Activated CD8-positive, alpha-beta memory T cell treated with anti-CD3 and anti-CD28 coated beads, Interleukin-2, amount 50 U/mL, for 48 hours (primary cell): ENCODE measurements around the gene GAREM1.
"Not testable (repeated sequence)": the region's sequence is repeated elsewhere in the genome, so short reads cannot be mapped to it uniquely, and the experiment has no call there.

ENCODE experiments used
- DNase-seq: peaks from one replicate; pipeline ENCODE4 v3.0.0-alpha.2; 2020

Gene GAREM1

DNA sequence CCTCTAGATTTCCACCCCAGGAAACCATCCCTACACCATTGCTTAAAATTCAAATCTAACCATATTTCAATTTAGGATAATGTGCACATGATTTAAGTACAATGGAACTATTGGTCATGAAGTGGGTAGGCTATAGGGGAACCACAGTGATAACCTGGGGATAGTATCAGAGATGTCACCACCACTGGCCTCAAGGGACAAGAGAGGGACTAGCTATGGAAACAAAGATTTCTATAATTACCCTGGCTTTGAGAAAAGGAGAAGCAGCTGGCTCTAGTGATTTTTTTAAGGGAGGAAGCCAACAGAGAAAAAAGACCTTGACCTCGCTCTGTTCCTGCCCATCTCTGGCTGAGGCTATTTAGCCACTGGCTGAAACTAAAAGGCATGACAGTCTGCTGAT is 148.9 kb downstream of the GAREM1 start:
- no peak for DNase-seq

DNA sequence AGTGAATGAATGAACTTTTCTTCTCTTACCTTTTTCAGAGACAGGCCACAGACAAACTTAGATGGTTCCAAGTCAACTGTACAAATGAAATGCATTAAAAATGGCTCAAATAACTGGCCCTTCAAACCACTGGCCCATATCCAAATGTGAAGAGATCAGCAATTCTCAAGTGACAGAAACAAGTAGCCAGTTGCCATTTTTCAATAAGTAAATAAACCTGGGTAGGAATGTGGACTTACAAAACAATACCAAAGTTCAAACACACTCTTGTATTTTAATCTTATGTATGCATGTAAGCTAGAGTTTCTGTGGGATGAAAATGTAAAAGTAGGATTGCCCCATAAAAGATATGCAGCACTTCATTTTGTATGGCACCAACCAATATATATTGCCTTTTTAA is 151.6 kb downstream of the GAREM1 start:
- no peak for DNase-seq

DNA sequence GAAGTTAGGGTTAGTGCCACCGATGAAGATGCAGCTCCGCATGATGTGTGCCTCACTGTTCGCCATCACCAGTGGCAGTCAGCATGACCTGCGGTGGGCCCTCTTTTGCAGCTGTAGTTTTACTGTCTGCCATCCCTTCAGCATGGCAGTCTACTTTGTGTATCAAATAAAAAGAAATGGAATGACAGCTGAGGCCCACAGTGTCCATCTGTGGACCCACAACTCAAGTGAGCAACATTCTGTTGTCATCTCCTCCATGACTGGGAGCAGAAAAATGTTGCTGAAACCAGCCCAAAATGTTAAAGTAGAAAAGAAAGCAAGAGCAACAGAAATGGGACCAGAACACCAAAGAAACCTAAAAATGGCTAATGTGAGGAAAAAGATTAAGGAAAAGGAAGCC is 152.1 kb downstream of the GAREM1 start:
- DNase-seq = no peak

DNA sequence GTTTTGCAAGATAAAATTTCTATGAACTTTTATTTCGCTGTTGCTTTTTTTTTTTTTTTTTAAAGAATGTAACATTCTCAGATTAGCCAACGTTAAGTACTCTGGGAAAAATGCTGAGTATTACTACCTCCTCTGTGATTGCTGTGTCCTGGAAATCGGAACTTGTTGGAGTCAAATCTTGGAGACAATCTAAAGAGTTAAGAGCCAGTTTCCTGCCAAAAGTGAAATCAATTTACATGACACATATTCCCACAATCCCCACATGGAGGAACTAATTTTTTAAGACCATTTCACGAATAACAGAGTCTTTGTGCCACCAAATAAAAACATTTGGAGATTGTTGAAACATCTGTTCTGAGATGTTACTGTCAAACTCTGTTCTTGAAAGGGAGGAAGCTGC is 153.0 kb downstream of the GAREM1 start:
- DNase-seq = no peak

DNA sequence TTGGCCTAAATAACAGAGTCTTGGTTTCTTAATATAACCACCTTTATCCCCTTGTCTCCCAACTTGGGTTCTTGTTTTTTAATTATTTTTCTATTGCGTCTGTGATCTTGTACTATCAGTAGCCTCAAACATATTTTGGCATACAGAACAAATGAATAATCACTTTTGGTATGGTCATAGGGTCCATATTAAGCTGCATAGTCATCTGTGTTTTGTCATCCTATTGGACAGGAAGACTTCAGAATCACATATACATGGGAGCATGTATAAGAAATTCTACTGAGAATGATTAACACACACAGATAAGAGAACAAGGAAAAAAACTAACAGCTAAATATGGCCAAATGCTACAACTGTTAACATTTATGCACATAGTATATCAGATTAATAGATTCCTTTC is 154.8 kb downstream of the GAREM1 start:
- DNase-seq = no peak

DNA sequence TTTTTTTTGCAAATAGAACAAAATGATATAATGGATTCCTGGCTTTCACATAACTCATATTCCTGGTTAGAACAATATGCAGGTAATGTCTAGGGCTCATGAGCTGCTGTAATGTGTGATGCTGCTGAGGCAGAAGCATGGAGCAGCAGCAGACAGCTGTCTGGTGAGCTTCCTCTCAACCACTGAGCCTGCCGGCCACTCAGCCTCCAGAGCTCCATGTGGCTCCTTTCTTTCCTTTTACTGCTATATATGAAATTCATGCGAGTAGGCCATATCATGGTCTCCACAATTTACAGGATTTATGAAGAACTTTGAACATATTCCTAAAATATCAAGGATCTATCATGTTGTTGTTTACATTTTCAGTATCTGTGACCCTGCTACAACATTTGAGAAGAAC is 159.9 kb downstream of the GAREM1 start:
- DNase-seq = no peak

DNA sequence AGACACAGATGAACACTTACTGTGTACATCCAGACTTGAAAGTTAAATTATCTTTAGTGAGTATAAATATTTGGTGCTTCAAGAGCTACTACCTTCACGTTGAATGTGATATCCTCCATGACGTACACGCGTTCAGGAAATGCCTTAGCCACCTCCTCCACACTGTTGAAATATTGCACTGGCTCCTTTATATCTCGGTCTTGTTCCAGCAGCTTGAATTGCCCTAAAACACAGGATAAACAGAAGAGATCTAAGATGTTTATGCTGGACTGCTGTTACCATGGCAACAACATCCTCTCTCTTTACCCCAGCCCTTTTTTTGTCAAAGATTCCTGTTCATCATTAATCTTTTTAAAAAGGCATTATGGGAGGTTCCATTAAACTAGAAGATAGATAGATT is 160.6 kb downstream of the GAREM1 start:
- DNase-seq = no peak

DNA sequence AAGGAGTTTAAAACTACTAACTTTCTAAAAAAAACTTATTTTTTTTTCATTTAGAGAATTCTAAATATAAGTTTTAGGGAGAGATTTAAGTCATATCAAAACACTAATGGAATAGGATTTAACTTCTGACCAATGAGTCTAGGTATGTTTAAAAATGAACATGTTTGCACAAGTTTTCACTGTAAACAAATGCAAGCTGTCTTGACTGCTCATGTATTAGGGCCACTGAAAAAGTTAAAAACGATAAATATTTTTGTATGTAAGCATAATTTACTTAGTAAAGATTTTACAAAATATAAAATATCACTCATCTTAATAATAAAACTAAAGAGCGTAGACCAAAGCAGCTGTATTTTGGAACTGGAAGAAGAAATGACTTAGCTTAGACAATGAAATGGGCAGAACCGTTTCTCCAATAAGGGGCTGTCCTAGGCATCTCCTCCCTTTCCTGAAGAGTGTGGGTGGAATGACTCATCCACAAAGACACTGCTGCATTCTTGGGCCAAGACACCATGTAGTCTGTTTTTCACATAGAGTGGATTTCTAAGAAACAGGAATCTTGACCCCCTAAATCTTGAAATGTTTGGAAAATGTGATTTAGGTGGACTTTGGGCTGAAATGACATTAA is 162.1 kb downstream of the GAREM1 start:
- no peak for DNase-seq

DNA sequence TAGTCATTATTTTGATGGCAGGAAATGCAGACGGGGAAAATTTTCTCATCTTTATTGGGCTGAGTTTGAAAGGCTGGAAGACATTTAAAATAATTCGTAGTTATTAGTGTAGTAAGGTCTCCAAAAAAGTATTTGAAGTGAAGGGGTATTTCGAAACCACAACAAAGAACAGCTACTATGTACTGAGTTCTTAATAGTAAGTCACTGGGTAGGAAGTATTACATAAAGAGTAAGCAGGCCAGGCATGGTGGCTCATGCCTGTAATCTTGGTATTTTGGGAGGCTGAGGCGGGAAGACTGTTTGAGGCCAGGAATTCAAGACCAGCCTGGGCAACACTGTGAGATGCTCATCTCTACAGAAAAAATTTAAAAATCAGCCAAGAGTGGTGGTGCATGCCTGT is 167.3 kb downstream of the GAREM1 start:
- no peak for DNase-seq

DNA sequence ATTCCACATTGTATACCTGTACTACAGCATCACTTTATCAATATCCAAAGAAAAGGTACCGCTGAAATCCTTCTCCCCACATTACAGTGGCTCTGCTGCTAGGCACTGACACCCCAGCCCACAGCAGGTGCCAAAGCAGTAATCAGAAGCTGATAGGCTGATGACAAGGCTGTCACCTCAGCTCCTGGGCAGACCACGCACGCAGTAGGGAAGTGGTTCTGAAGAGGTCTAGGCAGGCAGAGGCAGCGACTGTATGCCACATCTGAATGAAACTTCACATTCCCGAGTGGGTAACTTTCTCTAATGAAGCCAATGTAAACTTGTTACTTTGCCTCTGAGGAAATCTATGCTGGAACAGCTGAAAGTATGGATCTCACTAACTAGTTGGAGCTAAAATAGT is 167.9 kb downstream of the GAREM1 start:
- DNase-seq = no peak

DNA sequence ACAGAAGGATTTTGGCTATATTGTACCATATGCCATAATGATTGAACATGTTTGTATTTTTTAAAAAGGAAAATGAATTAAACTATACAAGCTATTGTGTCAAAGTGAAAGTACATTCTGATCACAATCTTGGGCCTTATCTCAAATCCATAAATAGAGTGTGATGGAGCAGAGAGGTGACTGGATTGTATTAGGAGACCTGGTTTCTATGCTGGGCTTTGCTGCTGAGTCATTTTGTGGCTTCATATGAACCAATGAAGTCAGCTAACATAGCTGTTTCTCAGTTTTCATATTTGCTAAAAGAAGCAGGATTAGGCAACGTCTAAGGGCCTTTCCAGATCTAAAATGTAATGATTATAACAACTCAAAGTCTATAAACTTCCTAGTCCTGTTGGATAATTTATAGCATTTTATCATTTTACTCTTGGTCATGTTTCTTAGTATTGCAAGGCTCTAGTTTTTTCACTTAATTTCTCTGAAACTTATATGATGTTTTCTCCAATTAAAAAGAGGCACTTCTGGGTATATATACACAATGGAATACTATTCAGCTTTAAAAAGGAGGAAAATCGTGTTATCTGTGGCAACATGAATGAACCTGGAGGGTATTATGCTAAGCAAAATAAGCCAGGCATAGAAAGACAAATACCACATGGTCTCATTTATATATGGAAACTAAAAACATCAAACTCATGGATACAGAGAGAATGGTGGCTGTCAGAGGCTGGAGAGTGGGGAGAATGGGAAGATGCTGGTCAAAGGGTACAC is 168.5 kb downstream of the GAREM1 start:
- no peak for DNase-seq

DNA sequence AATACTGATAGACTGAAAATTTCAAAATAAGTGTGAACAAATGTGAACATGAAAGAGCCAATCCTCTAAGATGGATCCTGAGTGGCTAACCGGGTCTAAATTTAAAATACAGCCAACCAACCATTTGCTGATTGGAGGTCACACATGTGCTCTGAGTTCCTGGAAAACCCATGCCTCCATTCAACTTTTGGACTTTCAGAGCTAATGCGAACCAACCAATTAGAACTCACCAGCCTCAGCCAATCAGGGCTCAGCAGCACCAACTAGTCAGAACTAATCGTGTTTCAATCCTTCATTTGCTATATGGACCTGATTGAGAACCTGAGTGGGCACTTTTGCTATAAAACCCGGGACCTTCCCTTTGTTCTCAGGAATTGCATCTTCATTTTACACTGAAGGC is 169.3 kb downstream of the GAREM1 start:
- no peak for DNase-seq

DNA sequence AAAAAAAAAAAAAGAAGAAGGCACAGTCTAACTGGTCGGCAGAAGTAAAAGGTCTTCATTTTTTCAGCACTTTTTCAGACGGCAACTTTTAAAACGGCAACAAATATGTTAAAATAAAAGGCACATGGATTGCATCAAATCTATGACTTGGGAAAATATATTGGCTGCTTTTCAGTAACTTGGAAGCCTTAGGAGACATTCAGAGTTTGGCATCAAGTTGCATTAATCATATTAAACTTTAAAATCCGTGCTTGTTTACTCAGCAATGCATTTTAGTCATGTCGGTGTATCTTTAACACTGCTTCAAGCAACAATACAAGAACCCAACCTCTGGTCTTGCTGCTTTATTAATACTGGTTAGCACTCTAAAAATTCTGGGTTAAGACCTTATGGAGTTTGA is 169.8 kb downstream of the GAREM1 start:
- no peak for DNase-seq

DNA sequence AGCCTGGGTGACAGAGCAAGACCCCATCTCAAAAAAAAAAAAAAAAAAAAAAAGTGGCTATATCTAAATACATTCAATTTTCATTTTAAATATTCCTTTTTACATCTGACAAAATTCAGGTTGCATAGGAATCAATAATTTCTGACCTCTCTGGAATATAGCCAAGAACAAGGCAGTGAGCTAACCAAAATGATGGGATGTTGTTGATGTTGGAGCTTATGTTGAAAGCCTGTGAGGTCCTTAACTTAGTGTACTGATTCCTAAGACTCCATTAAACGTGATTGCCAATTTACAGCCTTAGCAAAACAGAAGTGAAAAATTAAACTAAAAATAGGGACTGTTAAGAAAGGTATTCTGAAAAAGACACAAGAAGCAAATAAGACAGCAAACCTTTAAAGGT is 171.2 kb downstream of the GAREM1 start:
- DNase-seq = no peak

DNA sequence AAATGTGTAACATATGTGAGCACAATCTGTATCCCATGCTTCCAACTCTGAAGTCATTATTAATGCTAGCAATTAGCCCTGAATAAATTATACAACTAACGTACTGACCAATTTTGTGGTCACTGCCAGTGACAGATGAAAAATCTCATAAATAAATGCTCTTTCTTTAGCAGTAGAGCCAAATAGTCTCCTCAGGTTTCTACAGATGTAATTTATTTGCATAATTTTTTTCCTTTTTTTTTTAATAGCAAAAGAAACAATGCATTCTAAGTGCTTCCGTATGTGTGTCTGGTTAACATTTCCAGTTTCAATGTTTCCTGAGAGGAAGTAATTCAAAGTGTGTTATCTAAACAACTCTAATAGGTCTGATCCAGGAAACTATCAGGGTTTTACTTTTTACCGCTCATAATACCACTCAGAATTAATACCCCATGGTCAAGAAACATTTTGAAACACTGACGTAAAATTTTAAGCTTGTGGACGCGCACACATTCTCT is 172.5 kb downstream of the GAREM1 start:
- DNase-seq = no peak

DNA sequence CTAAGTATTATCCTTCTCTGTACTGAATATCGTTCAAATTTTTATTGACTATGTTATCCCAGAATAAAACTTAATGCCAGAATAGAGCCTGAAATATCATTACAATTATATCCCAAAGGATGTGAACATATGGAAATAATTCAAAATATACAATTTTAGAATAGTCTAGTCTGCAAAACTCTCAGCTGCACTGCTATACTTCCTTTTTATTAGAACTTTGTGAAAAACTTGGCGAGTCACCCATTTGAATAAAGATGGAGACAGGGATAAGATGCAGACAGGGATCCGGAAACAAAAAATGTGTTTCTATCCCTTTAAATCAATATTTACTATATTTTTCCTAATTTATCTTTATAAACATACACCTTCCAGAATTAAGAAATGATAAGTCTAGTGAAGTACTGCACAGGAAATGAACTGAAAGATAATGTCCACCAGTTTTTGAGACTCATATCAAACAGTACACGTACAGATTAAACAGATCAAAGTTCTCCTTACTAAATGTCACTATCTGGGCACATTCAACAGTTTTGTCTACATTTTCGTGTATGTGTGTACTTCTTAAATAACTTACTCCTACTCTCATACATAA is 173.0 kb downstream of the GAREM1 start:
- no peak for DNase-seq

DNA sequence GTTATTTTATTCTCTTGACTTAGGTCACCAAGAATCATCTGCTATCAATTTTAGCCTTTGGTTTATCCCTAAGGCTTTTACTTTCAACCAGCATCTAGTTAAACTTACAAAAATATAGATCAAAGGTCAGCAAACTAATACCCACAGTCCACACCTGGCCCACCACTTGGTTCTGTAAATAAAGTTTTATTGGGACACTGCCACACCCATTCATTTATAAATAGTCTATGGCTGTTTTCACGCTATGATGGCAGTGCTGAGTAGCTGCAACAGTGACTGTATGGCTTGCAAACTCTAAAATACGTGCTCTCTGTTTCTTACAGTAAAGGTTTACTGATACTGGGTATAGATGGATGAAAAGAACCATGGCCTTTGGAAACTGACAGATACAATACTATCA is 173.8 kb downstream of the GAREM1 start:
- DNase-seq = no peak

DNA sequence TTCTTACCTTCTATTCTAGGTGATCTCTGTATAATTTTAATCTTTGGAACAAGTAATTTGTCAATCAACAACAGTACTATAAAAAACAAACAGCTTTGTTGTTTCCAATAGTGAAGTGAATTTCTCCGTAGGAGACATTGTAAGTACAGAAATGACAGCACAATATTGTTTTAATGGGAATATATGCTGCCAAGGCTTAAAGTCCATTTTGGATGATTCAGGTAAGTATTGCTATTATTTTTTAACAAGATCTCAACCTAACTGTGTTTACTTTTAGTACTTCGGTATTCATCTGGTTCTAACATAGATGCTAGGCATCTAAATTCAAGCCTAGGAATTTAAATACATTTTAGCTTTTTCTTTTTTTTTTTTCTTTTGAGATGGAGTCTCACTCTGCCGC is 175.1 kb downstream of the GAREM1 start:
- DNase-seq = no peak

DNA sequence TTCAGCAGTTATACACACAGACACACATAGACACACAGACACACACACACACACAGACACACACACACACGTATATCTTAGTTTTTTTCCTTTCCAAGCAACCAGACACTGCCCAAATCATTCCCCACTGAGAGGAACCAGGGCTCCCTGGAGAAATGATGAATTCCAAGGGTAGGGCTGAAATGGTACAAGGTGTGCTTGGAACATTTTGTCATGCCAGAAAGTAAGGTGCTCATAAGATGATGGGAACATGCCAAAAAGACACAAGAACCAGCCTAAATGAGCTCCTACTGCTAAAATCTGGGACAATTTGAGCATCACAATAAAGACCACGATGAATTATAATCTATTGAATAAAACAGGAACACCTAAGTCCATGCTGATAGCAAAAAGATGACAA is 177.6 kb downstream of the GAREM1 start:
- no peak for DNase-seq

DNA sequence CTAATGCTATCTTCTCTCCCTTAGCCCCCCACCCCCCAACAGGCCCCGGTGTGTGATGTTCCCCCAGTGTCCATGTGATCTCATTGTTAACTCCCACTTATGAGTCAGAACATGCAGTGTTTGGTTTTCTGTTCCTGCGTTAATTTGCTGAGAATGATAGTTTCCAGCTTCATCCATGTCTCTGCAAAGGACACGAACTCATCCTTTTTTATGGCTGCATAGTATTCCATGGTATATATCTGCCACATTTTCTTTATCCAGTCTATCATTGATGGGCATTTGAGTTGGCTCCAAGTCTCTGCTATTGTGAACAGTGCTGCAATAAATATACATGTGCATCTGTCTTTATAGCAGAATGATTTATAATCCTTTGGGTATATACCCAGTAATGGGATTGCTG is 179.1 kb downstream of the GAREM1 start:
- DNase-seq = not testable (repeated sequence)

DNA sequence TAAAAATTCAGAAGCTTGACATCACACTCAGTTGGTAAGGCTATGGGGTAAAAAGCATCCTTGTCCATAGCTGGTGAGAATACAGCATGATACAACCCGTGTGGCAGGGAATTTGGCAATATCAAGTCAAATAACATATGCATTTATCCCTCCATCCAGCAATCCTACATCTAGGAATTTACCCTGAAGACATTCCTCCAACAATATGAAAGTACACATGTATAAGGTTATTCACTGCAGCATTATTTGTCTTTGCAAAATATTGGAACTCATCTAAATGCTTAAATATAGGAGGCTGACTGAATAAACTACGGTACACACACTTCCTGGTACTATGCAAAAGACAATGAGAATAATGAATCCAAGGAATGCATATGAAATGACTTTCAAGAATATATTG is 179.9 kb downstream of the GAREM1 start:
- no peak for DNase-seq

DNA sequence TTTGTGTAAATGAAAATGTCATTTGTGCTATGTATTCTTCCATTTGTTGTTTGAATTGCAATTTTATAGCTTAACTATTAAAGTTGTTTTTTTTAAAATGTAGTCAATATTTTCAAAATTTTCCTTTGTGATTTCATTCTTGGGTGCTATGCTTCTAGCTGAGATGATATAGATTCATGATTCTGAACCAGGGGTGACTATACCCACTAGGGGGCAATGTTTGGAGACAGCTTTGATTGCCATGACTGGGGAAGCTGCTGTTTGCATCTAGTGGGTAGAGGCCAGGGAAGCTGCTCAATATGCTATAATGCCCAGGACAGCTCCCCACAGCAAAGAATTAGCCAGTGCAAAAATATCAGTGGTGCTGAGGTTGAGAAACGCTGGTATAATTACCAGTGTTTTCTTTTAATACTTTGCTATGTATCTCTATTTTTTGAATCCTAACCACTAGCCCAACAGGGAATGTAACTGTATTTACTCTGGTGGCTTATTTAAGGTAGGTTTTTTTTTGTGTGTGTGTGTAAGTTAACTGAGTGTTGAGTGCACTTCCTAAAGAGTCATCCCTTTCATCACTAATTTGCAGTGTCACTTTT is 181.1 kb downstream of the GAREM1 start:
- DNase-seq = no peak

DNA sequence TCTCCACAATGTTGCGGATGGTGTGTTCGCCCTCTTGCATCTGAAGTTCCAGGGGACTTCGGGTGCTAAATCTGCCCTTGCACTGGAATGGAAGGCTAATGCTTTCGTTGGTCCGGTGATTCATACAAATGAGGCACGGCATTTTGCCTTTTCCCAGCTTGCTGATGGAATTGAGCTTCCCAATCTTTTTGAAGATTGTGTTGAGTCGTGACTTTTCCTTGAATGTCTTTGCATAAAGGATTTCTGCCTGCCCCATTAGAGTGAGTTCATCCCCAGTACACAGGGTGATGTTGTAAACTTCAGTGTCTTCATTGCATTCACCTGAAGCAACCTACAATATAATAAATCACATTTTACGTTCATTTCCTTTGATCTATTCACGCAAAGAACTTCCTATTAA is 182.8 kb downstream of the GAREM1 start:
- no peak for DNase-seq

DNA sequence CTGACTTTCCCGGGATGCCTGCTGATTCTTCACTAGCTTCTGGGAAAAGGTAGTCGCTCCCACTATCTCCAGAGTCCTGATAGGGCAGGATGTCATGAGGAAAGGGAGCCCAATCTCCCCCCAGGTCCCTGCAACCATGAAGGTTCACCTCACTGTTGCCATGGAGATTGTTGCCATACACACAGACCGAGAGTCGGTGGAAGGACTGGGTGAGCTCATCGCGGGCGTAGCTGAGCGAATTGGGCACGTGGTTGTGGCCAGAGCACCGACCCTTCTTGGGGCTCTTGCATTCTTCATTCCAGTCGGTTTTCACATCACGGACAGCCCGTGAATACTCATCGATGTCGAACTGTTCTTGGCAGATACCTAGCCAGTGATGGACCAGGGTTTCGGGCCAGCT is 183.4 kb downstream of the GAREM1 start:
- DNase-seq = no peak
